Suprapubic skin (tissue), 4 donors: Measurements from ENCODE around the gene EVI2A. TPM values are rescaled to one million over a fixed set of nuclear protein-coding genes. Genes with fewer than 3 reads are reported as not detected.

Experiments
- DNase-seq, 2 donors: peaks; one replicate each; pipeline ENCODE4 v3.0.0-alpha.2; 2019; ENCODE audit warnings: low spot score in 2 of 2
- H3K27ac ChIP-seq: fragments of 200-600 bp; sonication (generic); one replicate; pipeline ENCODE4 v1.5.1; 2019
- H3K27me3 ChIP-seq: fragments of 200-600 bp; sonication (generic); one replicate; pipeline ENCODE4 v1.5.1; 2019
- H3K36me3 ChIP-seq: fragments of 200-600 bp; sonication (generic); one replicate; pipeline ENCODE4 v1.5.1; 2019
- H3K4me1 ChIP-seq: fragments of 200-600 bp; sonication (generic); one replicate; pipeline ENCODE4 v1.5.1; 2019
- H3K4me3 ChIP-seq: fragments of 200-600 bp; sonication (generic); one replicate; pipeline ENCODE4 v1.5.1; 2019; ENCODE audit warnings: mild to moderate bottlenecking
- H3K9me3 ChIP-seq: fragments of 200-600 bp; sonication (generic); one replicate; pipeline ENCODE4 v1.5.1; 2019
- CTCF ChIP-seq, 2 donors: fragments of 200-600 bp in 1 of 2; fragments of 450-650 bp in 1 of 2; sonication (generic) in 1 of 2; IDR thresholded peaks; one replicate each; pipeline ENCODE4 v1.5.1; 2016 to 2019; ENCODE audit warnings: antibody characterized with exemption in 2 of 2, mild to moderate bottlenecking in 1 of 2, moderate library complexity in 1 of 2
- EP300 ChIP-seq: sonication (generic); formaldehyde crosslinking; IDR thresholded peaks from one replicate; pipeline ENCODE4 v1.6.1; 2017; ENCODE audit warnings: antibody characterized with exemption
- POLR2A ChIP-seq, 2 donors: fragments of 450-650 bp; IDR thresholded peaks; one replicate each; pipeline ENCODE4 v1.6.1; 2017; ENCODE audit warnings: antibody characterized with exemption in 2 of 2, mild to moderate bottlenecking in 2 of 2, moderate library complexity in 2 of 2
- POLR2AphosphoS5 ChIP-seq, 3 donors: sonication (generic); formaldehyde crosslinking; IDR thresholded peaks; one replicate each; pipeline ENCODE4 v1.6.1; 2017; ENCODE audit warnings: antibody characterized with exemption in 3 of 3
- WGBS: methylation state at CpG from one replicate; pipeline ENCODE4 v1.1.5; 2018; 5-methylcytosine and 5-hydroxymethylcytosine counted together
- total RNA-seq, 4 donors: library from RNA; depleted of rRNA; stranded (reverse); fragments of >200 nt; gene quantifications; one replicate each; pipeline ENCODE4 v1.1.0, GENCODE V29; 2016

The EVI2A gene
- 1 to 10 TPM; 1.2 to 3.3 (median 1.9) TPM for total RNA-seq

- no peak for DNase-seq
- TF ChIP-seq CTCF (IDR thresholded peaks at IDR 0.05), result no peak
- TF ChIP-seq POLR2A (IDR thresholded peaks at IDR 0.05), result no peak
- no peak for TF ChIP-seq EP300
- TF ChIP-seq POLR2AphosphoS5 (IDR thresholded peaks at IDR 0.05), result no peak
- Histone ChIP-seq H3K36me3 (peaks cover 8% of the 10 kb centered on the region), H3K4me1 (peaks cover 12% of the 10 kb centered on the region), H3K27me3 (no peaks in the 10 kb centered on the region), H3K4me3 (peak within 1 kb of the TSS; percentile 33), H3K27ac (peak within 1 kb of the TSS; percentile 65), H3K9me3 (no peaks in the 10 kb centered on the region)
- WGBS, result 68% methylated on average over 3 of the region's 3 CpGs
These were observed at the start of gene EVI2A for GRCh38 chr17:31321481-31321880. Gene EVI2A (minus strand): TSS chr17:31321622. CDS start chr17:31319013, 2,609 bp downstream.

- Histone ChIP-seq H3K27me3 (no peaks in the 10 kb centered on the region), H3K36me3 (peaks cover 23% of the 10 kb centered on the region), H3K27ac (no peak overlapping the region), H3K4me3 (no peak overlapping the region), H3K9me3 (no peaks in the 10 kb centered on the region), H3K4me1 (peaks cover 4% of the 10 kb centered on the region)
- DNase-seq, result no peak
- TF ChIP-seq POLR2A (IDR thresholded peaks at IDR 0.05) (no peak), EP300 (no peak), POLR2AphosphoS5 (IDR thresholded peaks at IDR 0.05) (no peak), CTCF (IDR thresholded peaks at IDR 0.05) (no peak)
These were observed 47.8 kb upstream of the EVI2A start for GRCh38 chr17:31369266-31369665.

GRCh38 chr17:31366088-31366487, 44.7 kb upstream of the EVI2A start:
- H3K4me1 ChIP-seq, result no peaks in the 10 kb centered on the region
- no peaks in the 10 kb centered on the region for H3K9me3 ChIP-seq
- no peak for DNase-seq
- 95% methylated on average over 4 of the region's 4 CpGs for WGBS
- TF ChIP-seq CTCF (IDR thresholded peaks at IDR 0.05), result no peak
- TF ChIP-seq EP300, result no peak
- TF ChIP-seq POLR2A (IDR thresholded peaks at IDR 0.05), result no peak
- no peak for TF ChIP-seq POLR2AphosphoS5 (IDR thresholded peaks at IDR 0.05)
- no peak overlapping the region for H3K27ac ChIP-seq
- H3K27me3 ChIP-seq, result no peaks in the 10 kb centered on the region
- no peak overlapping the region for H3K4me3 ChIP-seq
- H3K36me3 ChIP-seq, result peaks cover 37% of the 10 kb centered on the region

GRCh38 chr17:31364012-31364411, 42.6 kb upstream of the EVI2A start:
- Histone ChIP-seq H3K9me3 (no peaks in the 10 kb centered on the region), H3K4me1 (no peaks in the 10 kb centered on the region), H3K36me3 (peaks cover 54% of the 10 kb centered on the region), H3K4me3 (no peak overlapping the region), H3K27ac (no peak overlapping the region), H3K27me3 (no peaks in the 10 kb centered on the region)
- DNase-seq, result no peak
- TF ChIP-seq CTCF (IDR thresholded peaks at IDR 0.05) (no peak), POLR2A (IDR thresholded peaks at IDR 0.05) (no peak), EP300 (no peak), POLR2AphosphoS5 (IDR thresholded peaks at IDR 0.05) (no peak)
- WGBS, result 99% methylated on average over 6 of the region's 6 CpGs

GRCh38 chr17:31357839-31358394, 36.5 kb upstream of the EVI2A start:
- peaks cover 62% of the 10 kb centered on the region for H3K36me3 ChIP-seq
- no peak overlapping the region for H3K27ac ChIP-seq
- no peaks in the 10 kb centered on the region for H3K9me3 ChIP-seq
- no peak for TF ChIP-seq POLR2AphosphoS5 (IDR thresholded peaks at IDR 0.05)
- TF ChIP-seq CTCF (IDR thresholded peaks at IDR 0.05), result no peak
- no peak for TF ChIP-seq EP300
- no peak for TF ChIP-seq POLR2A (IDR thresholded peaks at IDR 0.05)
- H3K27me3 ChIP-seq, result no peaks in the 10 kb centered on the region
- H3K4me1 ChIP-seq, result no peaks in the 10 kb centered on the region
- H3K4me3 ChIP-seq, result no peak overlapping the region
- no peak for DNase-seq
- 80% methylated on average over 3 of the region's 3 CpGs for WGBS
